ENCODE results near the gene TTI1.

TTI1 gene

GRCh38 chr20:37948956-37949355, 84.3 kb downstream of the TTI1 start:
- no peak overlapping the region for H3K4me3 ChIP-seq (ENCODE audit: low read depth, low read length)
- H3K79me2 ChIP-seq = no peaks in the 10 kb centered on the region
- H3K4me1 ChIP-seq = no peaks in the 10 kb centered on the region
- no peaks in the 10 kb centered on the region for H3K9me3 ChIP-seq (ENCODE audit: control insufficient read depth, low read length)
- H3K4me2 ChIP-seq (ENCODE audit: low read length) = no peak overlapping the region
- H3K36me3 ChIP-seq (ENCODE audit: control insufficient read depth, insufficient read depth, low read length) = no peaks in the 10 kb centered on the region
- no peak overlapping the region for H3K27ac ChIP-seq
- H3K9ac ChIP-seq = no peak overlapping the region
- no peaks in the 10 kb centered on the region for H3K27me3 ChIP-seq (ENCODE audit: control insufficient read depth, insufficient read depth, low read length)
- no peak for TF ChIP-seq CTCF (IDR thresholded peaks at IDR 0.05)
- H2AFZ ChIP-seq = no peak overlapping the region

DNA sequence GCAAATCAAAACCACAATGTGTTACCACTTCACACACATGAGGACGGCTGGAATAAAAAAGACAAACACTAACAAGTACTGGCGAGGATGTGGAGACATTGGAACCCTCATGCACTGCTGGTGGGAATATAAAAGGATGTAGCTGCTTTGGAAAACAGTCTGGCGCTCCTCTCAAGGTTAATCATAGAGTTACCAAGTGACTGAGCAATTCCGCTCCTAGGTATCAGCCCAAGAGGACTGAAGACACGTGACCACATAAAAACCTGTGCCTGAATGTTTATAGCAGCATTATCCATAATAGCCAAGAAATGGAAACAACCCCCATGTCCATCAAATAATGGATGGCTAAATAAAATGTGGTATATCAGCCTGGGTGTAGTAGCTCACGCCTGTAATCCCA, 85.3 kb downstream of the TTI1 start:
- Histone ChIP-seq H3K36me3 (ENCODE audit: control insufficient read depth, insufficient read depth, low read length) (no peaks in the 10 kb centered on the region), H3K79me2 (no peaks in the 10 kb centered on the region), H3K4me3 (ENCODE audit: low read depth, low read length) (no peak overlapping the region), H3K4me2 (ENCODE audit: low read length) (no peak overlapping the region), H2AFZ (no peak overlapping the region), H3K9ac (no peak overlapping the region), H3K27ac (no peak overlapping the region), H3K27me3 (ENCODE audit: control insufficient read depth, insufficient read depth, low read length) (no peaks in the 10 kb centered on the region), H3K4me1 (no peaks in the 10 kb centered on the region), H3K9me3 (ENCODE audit: control insufficient read depth, low read length) (no peaks in the 10 kb centered on the region)
- TF ChIP-seq CTCF (IDR thresholded peaks at IDR 0.05) = no peak

GRCh38 chr20:37946946-37947345, 86.3 kb downstream of the TTI1 start:
- no peak overlapping the region for H3K4me3 ChIP-seq (ENCODE audit: low read depth, low read length)
- no peaks in the 10 kb centered on the region for H3K4me1 ChIP-seq
- no peaks in the 10 kb centered on the region for H3K36me3 ChIP-seq (ENCODE audit: control insufficient read depth, insufficient read depth, low read length)
- no peak overlapping the region for H3K27ac ChIP-seq
- no peaks in the 10 kb centered on the region for H3K27me3 ChIP-seq (ENCODE audit: control insufficient read depth, insufficient read depth, low read length)
- no peak overlapping the region for H3K4me2 ChIP-seq (ENCODE audit: low read length)
- H3K9me3 ChIP-seq (ENCODE audit: control insufficient read depth, low read length) = no peaks in the 10 kb centered on the region
- no peak overlapping the region for H2AFZ ChIP-seq
- H3K79me2 ChIP-seq = no peaks in the 10 kb centered on the region
- H3K9ac ChIP-seq = no peak overlapping the region
- TF ChIP-seq CTCF (IDR thresholded peaks at IDR 0.05) = no peak

- Histone ChIP-seq H3K9me3 (ENCODE audit: control insufficient read depth, low read length) (no peaks in the 10 kb centered on the region), H3K79me2 (no peaks in the 10 kb centered on the region), H3K4me1 (no peaks in the 10 kb centered on the region), H3K36me3 (ENCODE audit: control insufficient read depth, insufficient read depth, low read length) (no peaks in the 10 kb centered on the region), H3K4me3 (ENCODE audit: low read depth, low read length) (no peak overlapping the region), H3K27ac (no peak overlapping the region), H3K9ac (no peak overlapping the region), H3K27me3 (ENCODE audit: control insufficient read depth, insufficient read depth, low read length) (no peaks in the 10 kb centered on the region), H2AFZ (no peak overlapping the region), H3K4me2 (ENCODE audit: low read length) (no peak overlapping the region)
- no peak for TF ChIP-seq CTCF (IDR thresholded peaks at IDR 0.05)
Measured at GRCh38 chr20:37945091-37945547, 88.1 kb downstream of the TTI1 start.

- H3K9ac ChIP-seq = no peak overlapping the region
- H3K9me3 ChIP-seq (ENCODE audit: control insufficient read depth, low read length) = no peaks in the 10 kb centered on the region
- no peaks in the 10 kb centered on the region for H3K4me1 ChIP-seq
- no peak overlapping the region for H3K27ac ChIP-seq
- H2AFZ ChIP-seq = no peak overlapping the region
- no peaks in the 10 kb centered on the region for H3K36me3 ChIP-seq (ENCODE audit: control insufficient read depth, insufficient read depth, low read length)
- H3K4me3 ChIP-seq (ENCODE audit: low read depth, low read length) = no peak overlapping the region
- H3K27me3 ChIP-seq (ENCODE audit: control insufficient read depth, insufficient read depth, low read length) = no peaks in the 10 kb centered on the region
- no peaks in the 10 kb centered on the region for H3K79me2 ChIP-seq
- no peak for TF ChIP-seq CTCF (IDR thresholded peaks at IDR 0.05)
- no peak overlapping the region for H3K4me2 ChIP-seq (ENCODE audit: low read length)
Measured at GRCh38 chr20:37944456-37944981, 88.7 kb downstream of the TTI1 start.

Data from parathyroid adenoma (tissue), 2 donors.